GM18502 (cell line): ENCODE data around the gene ZNF2.
"Not testable (repeated sequence)": the region's sequence is repeated elsewhere in the genome, so short reads cannot be mapped to it uniquely, and the experiment has no call there.

Source experiments
- ATAC-seq: cut with Tn5 transposase; IDR thresholded peaks from one replicate; pipeline ENCODE4 v1.9.1; 2021; ENCODE audit warnings: mild to moderate bottlenecking; ENCODE audit not compliant: unreplicated experiment, poor library complexity

Gene ZNF2

DNA sequence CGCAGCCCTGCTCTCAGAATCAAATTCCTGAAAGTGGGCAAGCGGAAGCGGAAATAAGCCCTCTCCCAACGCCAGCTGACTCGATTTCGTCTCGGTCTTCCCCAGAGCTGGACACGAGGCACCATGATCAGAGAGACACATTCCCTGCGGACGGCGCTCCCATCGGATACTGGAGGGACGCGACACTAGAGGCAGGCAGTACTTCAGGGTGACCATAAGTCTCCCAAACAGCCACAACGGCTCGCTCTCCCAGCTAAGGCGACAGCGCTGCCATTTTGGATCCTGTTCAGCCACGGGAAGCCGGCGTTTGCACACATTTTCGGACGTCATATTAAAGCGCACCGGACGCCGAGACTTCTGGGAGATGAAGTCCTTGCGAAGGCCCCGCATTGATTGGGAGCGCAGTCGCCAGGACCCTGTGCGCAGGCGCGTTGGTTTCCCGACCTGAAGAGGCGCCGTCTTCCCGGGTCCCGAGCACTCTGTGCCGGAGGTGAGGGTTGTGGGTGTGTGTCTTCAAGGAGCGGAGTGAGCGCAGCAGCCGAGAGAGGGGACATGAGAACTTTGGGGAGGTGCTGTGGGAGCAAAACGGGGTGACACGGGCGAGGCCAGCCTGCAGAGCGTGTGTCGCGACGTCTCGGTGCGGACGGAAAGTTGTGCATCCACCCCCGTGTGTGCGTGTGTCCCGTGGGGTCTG, at the start of gene ZNF2:
ZNF2 (plus strand) TSS at position 439 of the 694 bp plus-strand sequence. CDS start 10,418 bp downstream, outside the sequence.
- ATAC-seq: peak; percentile 95

DNA sequence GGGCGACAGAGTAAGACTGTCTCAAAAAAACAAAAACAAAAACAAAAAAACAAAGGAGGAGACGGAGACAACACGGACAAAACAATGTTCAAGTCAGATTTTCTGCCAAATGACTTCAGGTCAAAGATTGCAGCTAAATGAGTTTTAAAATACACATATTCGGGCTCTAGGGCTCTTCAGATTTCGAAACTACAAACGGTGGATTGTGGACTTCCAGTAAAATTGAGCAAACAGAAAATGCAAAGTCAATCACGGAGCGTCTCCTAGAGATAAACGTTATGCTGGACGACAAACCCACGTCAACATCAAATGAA, 44.6 kb upstream of the ZNF2 start:
- ATAC-seq: no peak

DNA sequence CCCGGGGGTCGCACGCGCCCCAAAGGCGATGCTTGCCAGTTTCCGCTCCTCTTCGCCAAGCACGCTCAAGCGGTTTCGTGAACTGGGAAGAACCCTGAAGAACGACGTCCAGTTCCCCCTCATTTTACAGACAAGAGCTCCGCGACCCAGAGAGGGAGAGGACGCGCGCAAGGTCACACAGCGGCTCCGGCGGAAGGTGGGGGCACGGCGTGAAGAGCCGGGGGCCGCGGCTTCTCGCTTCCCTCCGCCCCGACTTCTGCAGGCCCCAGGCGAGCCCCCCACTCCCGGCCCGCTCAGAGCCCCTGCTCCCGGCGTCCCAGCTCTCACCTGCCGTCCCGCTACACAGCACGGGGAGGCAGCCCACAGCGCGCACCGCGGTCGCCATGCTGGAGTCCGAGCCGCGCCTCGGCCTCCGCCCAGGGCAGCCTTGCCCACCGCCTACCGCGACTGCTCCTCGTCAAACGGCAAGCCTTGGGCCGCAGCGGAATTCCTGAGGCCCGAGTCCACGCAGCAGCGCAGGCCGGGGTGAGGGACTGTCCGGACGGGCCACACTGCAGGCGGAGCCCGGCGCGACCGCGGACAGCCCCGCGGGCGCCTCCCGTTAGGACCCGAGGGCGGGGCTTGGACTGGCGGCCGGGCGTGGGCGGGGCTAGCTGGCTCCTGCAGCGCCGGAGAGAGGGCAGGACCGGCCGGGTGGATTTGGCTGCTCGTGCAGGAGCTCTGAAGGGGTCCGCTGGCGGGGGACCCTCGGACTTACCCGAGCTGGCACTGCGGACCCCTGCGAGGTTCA, 44.0 kb upstream of the ZNF2 start, which contains the start of gene MRPS5:
MRPS5 (minus strand) TSS at position 402 of the 790 bp plus-strand sequence; CDS start at position 385, 17 bp downstream.
- ATAC-seq: peak; percentile 95

DNA sequence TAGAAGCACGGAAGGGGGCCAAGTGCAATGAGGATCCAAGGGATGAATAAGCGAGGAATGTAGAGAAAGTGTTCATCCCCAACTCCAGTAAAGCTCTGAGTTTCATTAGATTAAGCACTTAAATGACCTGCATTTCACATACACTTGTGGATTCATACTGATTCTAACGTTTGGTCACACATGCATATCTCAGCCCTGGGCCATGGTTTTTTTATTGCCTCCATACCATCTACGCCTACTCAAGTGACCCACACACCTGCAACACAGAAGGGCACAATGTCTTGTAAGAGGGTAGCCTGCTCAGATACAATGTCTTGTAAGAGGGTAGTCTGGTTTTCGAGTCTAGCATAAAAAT, 43.4 kb upstream of the ZNF2 start:
- ATAC-seq: peak; percentile 21

DNA sequence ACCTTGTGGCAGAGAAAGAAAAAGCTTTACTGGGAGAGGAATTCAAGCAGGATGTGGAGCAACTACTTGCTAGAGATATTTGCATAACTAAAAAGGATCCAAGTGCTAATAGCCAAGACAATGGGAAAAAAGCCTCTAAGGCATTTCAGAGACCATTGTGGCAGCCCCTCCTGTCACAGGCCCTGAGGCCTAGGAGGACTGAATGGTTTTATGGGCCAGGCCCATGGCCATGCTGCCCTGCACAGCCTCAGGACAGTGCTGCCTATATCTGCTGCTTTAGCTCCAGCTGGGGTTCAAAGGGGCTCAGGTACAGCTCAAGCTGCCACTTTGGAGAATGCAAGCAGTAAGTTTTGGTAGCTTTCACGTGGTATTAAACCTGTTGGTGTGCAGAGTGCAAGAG, 26.9 kb upstream of the ZNF2 start:
- ATAC-seq: no peak

DNA sequence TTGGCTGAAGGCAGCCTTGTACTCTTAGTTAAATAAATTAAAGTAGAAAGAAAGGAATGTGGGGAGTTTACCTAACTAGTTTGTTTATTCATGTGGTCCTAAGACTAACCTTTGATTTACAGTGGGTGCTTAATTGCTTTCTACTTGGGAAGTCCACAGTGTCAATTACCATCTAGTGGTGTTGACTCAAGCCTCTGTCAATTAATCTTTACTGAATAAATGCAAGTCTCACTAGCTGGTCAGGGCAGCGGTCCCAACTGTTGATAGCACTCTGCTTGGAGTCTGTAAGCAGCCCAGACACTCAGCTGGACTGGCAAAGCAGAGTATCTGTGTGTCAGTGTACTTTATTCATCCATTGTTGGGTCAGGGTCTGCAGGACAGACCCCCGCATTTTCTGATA, 21.8 kb upstream of the ZNF2 start:
- no peak for ATAC-seq

DNA sequence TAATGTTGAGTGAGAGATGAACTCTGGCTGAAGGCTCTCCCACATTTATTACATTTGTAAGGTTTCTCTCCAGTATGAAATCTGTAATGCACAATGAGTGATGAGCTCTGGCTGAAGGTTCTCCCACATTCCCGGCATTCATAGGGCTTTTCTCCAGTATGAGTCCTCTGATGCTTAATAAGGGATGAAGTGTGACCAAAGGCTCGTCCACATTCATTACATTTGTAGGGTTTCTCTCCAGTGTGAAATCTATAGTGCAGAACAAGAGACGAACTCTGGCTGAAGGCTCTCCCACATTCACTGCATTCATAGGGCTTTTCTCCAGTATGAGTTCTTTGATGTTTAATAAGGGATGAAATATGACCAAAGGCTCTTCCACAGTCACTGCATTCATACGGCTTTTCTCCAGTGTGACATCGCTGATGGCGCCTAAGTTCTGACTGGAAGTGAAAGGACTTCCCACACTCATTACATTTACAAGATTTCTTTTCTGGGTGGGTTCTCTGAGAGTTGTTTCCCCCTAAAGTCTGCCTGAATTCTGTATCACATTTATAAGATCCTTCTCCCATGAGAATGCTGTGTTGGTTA, 16.1 kb upstream of the ZNF2 start:
- ATAC-seq: no peak

DNA sequence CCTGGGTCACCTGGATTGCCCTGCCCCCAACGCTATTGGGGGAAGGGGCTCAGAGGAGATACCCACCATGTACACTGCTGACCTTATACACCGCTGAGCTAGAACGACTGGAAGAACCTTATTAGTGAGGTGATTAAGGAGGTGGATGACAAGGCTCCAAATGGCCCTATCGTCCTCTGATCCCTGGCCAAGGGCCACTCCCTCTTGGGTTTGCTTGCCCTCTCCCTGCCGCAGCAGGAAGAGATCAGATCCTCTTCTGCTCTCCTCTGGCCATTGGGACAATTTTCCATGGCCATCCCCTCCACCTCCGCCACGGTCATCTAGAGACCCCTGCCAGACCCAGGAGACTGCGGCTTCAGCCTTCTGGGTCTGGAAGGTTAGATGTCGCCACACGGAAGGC, 7.2 kb upstream of the ZNF2 start:
- ATAC-seq: no peak

DNA sequence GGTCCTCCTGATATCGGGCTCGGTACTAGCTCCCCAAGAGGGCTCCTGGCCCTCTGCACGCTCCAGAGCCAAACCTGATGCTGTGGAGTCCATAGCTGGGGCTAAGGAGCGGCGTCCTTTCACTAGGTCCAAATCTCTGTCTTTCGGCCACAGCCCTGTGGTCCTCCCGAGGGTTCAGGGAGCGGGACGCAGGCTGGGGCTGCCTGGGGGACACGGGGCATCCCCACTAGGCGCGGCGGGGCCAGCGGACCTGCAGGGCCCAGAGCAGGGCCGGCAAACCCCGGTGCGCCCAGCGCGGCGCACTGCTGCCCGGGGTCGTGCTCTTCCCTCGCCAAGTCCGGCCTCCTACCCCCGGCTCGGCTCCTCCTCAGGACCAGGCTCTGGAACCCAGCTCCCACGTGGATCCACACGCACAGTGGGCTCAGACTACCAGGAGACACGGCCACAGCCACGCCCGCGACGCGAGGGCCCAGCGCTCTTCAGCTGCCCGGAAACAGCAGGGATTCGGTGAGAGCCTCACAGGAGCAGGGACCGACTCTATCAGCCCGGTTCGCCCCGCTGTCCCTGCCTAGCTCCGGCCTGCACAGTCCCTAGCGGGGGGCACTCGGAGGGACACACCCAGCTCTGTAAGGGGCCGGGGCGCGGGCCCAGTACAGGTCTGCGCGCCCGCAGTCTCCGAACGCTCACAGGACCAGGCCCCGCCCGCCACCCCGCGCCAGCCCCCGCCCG, 6.6 kb upstream of the ZNF2 start:
- peak; percentile 60 for ATAC-seq

DNA sequence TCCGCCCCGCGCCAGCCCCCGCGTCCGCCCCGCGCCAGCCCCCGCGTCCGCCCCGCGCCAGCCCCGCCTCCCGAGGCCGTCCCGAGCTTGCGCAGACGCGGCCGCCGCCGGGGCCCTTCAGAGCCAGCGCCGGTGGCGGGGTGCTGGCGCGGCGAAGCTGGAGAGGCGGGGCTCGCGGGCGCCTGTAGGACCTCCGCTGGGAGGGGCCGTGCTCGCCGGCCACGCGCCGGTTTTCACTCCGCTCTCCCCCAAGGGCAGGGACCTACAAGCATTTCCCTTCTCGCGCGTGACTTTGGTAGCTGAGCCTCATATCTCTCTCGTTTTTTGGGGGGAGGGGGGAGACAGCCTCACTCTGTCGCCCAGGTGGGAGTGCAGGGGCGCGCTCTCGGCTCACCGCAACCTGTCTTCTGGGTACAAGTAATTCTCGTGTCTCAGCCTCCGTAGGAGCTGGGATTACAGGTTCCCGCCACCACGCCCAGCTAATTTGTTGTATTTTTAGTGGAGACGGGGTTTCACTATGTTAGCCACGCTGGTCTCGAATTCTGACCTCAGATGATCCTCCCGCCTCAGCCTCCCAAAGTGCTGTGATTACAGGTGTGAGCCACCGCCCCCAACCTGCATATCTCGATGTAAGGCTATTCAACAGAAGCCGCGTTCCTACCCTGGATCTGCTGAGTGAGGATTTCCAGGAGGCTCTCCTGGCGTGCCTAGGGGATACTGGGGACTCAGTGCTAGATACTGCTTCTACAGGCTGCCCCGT, 5.7 kb upstream of the ZNF2 start, which contains the start of gene ZNF514:
ZNF514 (minus strand) TSS at position 159 of the 760 bp plus-strand sequence. CDS start 6,595 bp downstream, outside the sequence.
- peak; percentile 89 for ATAC-seq

DNA sequence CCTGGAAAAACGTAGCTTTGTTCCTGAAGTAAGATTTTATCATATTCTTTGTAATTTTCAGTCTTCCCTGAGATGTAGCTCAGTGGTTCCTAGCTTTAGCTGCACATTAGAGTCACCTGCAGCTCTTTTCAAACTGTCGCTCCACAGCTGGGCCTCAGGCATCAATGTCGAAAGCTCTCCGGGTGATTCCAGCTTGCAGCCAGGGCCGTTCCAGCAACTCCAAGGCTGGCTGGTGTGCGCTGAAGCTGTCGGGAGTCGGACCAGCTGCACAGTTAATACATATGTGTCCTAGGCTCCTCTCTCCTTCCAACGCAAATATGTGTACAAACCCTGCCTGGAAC, 609 bp upstream of the ZNF2 start:
- ATAC-seq: peak; percentile 20

DNA sequence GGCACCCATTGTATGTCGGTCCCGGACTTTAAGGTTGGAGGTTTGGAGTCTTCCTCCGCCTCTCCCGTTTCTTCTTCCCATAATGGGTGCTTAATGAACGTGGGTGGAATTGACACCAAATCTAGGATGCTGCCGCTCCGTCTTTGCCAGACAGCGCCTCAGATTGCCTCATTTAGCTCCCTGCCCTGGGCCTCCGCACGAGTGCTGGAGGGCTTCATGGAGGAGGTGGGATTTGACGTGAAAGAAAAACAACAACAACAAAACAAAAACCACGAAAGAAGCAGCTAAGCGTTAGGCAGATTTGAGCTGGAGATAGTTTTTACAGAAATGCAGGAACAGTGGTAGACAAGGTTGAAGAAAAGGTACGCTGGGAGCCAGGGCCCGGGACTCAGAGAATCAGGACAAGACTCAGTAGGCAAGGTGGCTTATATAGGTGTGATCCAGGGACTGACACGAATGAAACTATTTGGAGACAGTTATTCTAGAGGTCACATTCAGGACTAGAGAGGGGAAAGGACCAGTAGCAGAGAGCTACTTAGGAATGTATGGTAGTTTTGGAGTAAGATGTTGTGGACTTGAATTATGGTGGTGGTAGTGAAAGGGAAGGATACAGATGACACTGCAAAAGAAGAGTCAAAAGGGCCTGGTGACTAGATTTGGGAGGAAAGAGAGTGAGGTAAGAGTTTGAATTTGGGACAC, 605 bp downstream of the ZNF2 start:
- ATAC-seq: peak; percentile 28

DNA sequence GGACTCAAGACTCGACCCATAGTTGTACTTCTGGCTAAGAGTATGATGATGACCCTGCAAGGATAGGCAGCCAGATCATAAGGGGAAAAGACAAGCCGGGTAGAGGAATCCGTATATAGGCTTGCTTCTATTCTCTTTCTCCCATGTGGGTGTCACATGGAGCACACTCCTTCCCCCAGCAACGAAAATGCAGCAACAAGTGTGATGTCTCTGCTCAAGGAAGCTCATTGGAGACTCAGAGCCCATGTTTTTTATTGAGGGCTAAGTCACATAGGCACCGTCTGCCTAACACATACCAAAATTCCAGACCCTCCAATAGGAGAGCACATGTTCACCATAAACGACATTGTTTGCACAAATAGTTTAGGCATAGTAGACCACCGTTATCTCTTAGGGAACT, 6.3 kb downstream of the ZNF2 start:
- ATAC-seq: no peak

DNA sequence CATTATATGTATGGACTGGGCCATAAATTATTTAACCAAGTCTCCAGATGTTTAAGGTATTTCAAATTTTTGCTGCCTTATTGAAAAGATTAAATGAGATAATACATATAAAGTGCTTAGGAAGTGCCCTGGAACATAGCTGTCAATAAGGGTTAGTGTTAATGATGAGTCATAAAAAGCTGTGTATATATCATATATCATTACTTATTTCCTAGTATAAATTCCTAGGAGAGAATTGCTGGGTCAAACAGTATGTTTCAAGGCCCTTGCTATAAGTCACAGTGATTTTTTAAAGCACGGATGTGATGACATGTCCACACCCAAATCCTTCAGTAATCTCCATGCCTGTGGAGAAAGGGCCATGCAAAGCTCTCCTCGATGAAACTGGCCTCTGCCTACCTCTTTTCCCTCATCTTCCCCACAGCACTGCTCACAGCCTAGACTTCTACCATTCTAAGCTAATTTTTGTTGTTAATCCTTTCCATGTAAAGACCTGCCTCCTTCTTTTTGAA, 8.5 kb downstream of the ZNF2 start:
- no peak for ATAC-seq

DNA sequence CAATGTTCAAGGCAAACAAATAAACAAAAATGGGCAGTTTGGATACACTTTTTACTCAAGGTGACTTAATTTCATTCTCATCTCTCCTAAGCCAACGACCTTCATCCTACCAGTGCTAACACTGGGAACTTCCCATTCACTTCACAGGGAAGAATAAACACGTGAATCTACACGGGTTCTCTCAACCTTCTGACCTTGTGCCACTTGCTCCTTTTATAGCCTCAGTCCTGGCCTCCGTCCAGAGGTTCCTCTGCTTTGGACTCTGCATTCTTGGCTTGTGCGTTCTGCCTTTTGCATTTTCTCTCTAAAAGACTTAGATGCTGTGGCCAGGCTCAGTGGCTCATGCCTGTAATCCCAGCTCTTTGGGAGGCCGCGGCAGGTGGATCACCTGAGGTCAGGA, 13.8 kb downstream of the ZNF2 start:
- no peak for ATAC-seq

DNA sequence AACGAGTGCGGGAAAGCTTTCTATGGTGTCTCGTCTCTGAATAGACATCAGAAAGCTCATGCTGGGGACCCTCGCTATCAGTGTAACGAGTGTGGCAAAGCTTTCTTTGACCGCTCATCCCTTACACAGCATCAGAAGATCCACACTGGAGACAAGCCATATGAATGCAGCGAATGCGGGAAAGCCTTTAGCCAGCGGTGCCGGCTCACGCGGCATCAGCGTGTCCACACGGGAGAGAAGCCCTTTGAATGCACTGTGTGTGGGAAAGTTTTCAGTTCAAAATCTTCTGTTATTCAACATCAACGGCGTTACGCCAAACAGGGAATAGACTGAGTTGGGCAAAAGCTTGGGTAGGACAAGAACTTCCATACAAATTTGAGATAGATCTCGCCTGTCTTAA, 16.2 kb downstream of the ZNF2 start:
- ATAC-seq: no peak

DNA sequence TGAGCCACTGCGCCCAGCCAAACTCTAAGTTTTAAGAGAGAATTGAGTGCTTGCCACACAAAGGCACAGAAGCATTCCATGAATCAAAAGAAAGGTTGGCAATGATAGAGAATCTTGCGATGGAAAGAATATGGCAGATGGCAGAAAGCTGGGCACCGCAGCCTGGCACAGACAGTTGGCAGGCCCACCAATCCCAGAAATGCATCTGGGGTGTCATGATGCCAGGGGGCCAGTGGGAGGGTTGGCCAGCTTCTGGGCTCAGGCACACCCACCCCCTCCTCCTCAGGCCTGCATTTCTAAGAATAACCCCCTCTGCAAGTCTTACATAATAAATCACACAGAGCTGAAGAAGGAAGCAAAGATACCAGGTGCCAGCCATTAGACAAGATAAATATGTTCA, 19.6 kb downstream of the ZNF2 start:
- ATAC-seq: no peak

DNA sequence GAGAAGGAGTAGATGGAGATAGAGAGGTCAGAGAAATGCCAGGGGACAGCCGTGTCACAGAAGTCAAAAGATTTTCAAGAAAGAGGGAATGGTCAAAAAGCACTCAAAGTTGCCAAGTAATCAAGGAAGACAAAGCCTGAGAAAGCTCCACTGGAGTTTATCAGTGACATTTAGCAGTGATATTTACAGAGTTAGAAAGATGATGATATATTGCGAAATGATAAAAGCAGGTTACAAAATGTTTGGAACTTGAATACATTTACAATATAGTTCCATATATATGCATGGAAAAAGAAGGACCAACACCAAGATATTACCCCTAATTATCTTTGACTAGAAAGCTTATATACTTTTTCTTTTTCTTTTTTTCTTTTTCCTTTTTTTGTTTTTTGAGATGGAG, 20.4 kb downstream of the ZNF2 start:
- ATAC-seq: no peak

DNA sequence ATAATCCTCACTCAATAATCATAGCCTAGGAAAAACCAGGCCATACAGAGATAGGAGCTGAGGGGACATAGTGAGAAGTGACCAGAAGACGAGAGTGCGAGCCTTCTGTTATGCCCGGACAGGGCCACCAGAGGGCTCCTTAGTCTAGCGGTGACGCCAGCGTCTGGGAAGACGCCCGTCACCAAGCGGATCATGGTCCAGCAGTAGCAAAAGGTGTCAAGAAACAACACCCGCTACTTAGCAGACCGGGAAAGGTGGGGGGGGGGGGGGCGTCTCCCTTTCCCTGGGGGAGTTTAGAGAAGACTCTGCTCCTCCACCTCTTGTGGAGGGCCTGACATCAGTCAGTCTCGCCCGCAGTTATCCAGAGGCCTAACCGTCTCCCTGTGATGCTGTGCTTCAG, 27.3 kb downstream of the ZNF2 start:
- not testable (repeated sequence) for ATAC-seq
